Nucleus accumbens (tissue), 56 donors: ENCODE results near the gene MAST4.

ENCODE experiments used
- DNase-seq, 56 donors: peaks; one replicate each; lab custom pipeline; 2025; lab: John Stamatoyannopoulos, UW

Gene MAST4

DNA sequence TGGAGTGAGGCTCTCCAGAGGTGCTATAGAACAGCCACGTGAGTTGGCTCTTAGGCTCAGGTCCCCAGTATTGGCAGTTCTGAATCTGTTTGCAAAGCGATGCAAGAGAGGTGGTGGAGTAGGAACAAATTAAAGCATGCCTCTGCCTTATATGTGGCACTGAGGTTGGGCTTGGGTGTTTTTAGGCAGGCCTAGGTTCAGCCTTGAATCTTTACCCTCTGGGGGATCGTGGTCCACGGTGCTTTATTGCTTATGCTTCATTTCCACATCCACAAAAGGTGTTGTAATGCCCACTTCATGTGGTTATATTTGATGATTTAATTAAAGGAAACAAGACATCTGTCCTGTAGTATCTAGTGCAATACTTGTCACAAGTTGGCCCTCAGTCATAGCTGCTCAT, 544.2 kb downstream of the MAST4 start:
- DNase-seq = no peak

DNA sequence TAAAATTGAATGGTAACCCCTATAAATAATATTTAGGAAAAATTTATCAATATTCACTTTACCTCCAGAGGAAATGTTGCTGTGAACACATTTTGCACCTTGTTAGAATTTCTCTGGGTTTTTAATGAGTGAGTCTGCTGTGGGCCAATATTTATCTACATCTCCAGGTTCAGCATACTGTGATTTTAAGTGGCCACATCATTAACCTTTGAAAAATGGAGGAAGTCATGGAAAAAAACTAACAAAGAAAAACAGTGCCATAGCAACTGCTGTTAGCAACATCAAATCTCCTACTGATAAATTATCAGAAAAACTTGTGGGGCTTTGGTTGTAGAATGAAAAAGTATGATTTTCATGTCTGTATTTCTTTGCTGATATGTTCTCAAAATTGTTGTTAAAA, 545.5 kb downstream of the MAST4 start:
- no peak for DNase-seq

DNA sequence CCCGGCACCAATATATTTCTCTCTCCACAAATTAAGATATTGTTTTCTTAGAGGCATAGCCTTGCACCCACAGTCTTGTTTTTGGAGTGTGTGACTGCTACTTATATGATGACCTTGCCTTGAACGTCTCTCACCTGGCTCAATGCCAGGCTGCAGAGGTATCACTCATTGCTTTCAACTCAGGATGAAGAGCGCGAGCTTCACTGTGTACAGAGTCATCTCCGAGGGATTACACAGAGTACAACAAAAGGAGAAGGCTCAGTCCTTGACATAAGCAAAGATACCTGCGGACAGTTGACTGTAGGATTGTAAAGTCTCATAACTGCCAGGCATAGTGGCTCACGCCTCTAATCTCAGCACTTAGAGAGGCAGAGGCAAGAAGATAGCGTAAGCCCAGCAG, 546.6 kb downstream of the MAST4 start:
- no peak for DNase-seq

DNA sequence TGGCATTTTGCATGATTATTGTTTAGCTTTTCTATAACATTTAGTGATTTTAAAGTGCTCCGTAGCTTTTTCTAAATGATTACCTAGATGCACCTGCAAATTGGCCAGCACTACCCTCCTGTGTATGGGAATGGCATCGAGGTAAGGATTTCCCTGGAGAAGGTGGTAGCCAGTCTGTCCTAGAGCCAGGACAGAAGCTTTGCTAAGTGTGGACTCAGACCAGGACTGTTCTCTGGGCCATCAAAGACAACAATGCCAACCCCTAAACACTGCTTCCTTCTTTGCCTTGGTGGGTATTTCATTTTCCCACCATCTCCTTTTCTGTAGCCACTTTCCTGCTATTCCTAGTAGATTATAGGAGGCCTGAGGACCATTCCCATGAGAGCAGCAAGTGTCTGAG, 547.4 kb downstream of the MAST4 start:
- DNase-seq = no peak

DNA sequence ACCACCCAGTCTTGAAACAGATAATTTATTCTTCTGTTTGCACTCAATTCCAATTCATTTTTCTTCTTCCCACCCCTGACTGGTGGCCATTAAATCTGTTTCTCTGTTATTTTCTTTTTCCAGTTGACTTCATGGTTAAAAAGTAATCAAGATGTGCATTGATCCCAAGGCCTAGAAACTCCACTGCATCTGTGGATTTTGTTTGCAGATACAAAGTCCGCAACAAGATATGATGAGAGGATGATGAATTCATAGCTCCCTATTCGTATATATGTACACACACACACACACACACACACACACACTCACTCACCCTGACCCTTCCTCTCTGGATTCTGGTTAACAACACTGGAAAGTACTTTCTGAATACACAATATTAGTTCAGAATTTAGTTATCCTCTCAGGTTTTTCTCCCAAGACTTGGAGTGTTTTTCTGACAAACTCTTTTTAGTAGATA, 548.0 kb downstream of the MAST4 start:
- DNase-seq = no peak

DNA sequence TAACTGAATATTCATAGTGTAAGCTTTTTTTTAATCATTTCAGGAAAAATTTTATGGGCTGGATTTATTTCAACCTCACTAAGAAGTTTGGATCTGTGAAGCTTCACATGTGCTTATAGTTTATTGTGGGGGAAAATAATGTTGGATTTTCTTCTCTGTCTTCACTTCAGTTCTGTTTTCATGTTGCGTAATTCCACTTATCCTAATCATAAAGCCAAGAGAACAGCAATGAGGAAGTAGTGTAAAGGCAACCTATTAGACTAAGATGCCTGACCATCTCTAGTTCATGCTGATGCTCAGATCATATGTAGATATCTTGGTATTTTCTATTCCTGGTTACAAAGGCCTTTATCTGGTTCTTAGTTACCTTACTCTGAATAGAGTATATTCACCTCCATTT, 550.4 kb downstream of the MAST4 start:
- no peak for DNase-seq

DNA sequence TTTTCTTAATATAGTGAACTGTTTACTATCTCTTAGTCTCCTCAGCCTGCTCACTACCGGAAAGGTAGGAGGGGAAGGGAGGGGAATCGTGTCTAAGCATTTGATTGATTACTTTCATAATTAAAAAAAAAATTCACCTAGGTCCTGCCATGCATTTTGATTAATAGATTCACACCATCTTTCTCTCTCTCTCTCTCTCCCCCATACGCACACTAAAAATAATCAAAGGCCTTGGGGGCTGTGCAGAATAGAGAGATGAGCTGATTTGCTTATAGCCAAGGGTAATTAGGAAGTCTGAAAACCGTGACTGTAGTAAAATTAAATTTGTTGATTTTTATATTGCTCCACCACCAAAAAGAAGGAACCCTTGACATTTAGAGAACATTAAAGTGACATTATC, 550.8 kb downstream of the MAST4 start:
- DNase-seq = no peak

DNA sequence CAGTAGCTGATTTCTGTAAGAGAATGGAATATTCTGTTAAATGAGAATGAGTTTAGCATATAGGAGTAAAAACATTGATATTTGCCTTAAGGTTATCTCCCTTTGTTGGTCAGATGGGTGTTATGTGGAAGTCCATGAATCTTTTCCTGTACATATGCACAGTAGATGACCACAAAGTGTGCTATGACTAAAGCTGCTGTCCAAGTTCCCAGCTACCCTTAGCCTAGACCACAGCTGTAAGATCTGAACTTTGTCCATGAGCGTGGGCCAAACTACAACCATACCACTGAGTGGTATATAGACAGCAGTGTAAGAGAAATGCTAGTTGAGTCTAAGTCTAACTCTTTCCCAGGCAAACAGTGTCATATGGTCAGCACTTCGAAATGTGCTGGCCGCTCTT, 551.6 kb downstream of the MAST4 start:
- no peak for DNase-seq

DNA sequence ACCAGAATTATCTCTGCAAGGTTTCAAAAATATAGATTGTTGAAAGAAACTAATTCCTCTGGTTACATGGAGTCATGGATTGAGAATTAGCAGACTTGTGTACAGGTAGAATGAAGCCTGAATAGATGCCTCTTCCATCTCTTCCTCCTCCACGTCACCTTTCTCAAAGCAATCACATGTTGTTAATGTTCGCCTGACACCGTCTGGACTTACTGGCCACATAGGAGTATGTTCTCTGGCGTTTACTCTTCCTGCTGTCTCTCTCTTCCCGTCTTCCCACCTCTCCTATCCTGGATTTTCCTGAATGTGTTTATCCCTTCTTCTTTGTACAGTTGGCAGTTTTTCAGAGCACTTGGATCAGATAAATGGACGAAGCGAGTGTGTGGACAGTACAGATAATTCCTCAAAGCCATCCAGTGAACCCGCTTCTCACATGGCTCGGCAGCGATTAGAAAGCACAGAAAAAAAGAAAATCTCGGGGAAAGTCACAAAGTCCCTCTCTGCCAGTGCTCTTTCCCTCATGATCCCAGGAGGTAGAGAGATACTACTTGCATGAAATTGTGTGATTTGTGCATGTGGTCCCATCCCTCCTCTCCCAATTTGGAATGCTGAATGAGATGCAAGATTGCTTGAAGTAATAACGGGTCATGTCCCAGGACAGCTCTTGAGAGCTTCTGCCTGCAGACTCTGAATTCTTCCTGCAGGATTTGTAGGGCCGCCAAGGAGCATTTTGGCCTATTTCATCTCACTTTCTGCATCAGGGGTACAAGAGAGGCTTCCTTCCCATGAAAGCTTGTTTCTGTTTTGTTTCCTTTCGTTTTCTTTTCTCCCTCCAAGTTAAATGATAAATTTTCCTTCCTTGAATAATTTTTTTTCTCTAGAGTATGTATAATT, 553.1 kb downstream of the MAST4 start:
- no peak for DNase-seq

DNA sequence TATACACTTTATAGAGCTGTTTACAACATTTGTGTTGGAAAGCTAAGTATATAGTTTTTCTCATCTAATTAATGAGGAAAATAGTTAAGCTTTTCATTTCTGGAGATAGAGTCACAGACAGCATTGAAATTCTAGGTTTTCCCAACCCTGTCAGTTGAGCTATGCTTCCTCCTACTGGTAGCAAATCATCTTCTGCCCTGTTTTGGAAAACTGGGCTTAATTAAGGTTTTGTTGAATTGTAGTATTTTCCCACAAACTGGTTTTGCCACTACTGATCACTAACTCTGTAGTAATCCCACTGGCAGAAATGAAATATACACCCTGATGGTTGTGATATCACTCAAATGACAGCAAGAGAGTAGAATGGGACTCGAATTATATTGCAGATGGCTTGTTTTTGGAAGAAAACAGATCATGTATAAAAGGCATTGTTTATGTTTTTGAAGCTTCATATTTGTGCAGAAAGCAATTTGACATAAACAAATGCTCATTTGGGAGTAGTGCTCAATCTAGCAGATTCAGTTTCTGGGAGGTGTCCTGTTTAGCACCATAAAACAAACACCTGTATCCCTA, 553.8 kb downstream of the MAST4 start:
- DNase-seq = peak in 1 of 56 donors; percentile 3

DNA sequence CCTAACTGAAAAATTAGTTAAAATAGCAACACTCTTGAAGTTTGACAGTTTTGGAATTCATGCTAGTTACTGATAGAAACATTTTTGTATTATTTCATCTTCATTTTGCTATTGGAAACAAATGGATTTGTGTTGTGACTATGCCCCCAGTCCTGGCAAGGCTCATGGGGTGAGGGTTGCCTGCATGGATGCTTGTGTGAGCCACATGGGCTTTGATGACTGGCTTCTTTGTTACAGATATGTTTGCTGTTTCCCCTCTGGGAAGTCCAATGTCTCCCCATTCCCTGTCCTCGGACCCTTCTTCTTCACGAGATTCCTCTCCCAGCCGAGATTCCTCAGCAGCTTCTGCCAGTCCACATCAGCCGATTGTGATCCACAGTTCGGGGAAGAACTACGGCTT, 556.2 kb downstream of the MAST4 start:
- peak in 6 of 56 donors; percentile 1 to 13 (median 7) for DNase-seq

DNA sequence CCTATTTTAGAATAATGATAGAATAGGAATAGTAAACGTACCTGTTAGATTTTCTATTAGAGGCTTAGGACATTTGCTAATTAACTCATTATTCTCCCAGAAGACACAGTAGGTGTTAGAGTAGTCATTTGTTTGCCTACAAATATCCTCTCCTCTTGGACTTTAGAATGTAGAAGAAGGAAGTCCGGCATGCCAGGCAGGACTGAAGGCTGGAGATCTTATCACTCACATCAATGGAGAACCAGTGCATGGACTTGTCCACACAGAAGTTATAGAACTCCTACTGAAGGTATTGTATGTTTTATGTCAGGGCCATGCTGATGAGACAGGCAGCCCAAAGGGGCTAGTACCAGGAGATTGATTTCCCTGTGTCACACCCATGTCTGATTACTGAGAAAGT, 557.1 kb downstream of the MAST4 start:
- DNase-seq = no peak

DNA sequence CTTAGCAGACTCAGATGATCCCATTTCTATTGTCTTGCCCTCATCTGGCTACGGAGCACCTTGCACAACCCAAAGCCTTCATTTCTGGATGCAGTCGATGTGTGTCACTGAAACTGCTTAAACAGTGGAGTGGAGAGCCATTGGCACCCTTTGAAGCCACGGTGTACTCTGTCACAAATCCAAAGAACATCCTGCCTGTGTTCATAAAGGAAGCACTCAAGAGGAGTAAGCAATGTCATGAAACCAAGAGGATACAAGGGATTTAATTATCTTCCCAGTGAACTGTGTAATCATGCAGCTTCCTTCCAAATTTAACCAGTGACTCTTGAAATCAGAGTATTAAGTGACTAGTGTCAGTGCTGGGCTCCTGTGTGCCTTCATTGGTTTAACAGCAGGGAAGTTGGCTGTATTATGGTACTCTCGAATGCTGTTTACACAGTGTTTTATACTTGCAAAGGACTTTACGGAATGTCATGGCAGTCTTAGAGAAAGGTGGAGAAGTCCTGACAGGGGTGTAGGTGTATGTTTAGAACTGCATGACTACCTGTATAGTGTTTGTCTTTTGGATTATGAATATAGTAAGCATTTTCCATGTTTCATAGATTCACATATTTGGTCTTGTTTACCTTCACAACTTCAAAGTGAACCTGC, 558.5 kb downstream of the MAST4 start:
- DNase-seq = no peak

DNA sequence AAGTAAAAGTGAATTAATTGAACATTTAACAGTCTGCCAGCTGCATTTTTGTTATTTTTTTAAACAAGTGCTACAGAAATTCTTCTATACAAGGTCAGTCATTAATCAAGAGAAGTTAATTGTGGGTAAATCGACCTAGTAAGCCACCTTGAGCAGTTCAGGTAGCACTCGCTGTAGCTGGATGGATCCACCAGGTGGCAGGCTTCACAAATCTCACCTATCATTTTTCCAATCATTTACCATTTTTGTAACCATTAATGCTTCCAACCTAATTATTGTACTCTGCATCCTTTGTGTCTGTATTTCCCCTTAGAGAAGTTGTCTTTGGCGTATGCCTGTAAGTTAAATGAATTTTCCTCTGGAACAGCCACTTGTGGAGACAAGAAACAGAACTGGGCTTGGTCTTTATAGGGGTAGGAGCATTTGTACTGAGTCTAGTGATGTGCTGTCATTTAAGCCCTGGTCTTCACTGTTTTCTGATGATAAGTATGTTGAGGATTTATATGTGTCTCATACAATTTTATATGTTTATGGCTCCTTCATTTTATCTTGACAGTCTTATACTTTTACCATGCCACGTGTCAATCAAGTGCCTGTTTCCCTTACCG, 560.9 kb downstream of the MAST4 start:
- peak in 8 of 56 donors; percentile 11 to 38 (median 19) for DNase-seq

DNA sequence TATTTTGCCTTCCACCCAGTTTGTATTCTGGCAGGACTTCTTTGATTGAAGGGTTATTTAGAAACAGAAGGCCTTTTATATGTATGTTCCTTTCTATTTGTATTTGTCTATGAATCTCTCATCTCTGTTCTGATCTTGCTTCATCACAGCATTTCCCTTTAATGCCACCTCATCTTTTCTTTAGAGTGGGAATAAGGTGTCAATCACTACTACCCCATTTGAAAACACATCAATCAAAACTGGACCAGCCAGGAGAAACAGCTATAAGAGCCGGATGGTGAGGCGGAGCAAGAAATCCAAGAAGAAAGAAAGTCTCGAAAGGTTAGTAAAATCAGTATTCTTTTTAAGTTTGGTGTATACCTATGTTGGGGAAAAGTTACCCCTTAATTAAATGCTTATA, 564.1 kb downstream of the MAST4 start:
- DNase-seq = no peak

DNA sequence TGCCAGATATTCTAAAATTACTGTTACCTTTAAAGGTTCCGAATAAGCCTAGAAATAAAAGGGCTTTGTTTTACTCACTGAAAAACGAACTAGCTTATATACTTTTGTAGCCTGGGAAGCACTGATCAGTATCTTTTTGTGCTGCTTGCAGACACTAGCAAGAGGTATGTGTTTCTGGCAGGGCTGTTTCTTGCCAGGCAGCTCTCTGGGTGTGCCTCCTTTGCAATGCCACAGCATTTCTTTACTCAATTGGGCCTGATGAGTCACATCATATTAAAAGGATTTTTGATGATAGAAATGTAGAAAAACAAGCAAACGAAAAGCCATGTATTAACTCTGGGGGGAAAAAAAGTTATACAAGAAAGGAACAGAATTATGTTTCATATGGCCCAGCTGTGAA, 564.8 kb downstream of the MAST4 start:
- DNase-seq = no peak

DNA sequence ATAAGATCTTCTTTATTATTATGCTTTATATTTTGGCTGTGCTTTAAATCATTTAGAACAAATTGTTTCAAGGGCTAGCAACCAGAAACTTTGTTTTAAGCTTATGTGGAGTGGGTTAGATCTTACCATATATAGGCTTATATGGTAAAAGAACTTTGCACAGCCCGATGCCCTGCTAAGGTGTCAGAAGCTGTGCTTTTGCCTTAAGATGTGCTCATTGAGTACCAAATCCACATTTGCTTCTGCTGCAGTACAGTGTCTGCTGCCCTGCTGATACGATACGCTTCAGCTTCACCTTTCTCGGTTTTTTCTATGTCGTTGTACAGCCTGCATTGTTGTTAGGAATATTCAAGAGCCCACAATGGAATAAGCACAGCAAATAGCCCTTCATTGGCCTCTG, 565.6 kb downstream of the MAST4 start:
- no peak for DNase-seq

DNA sequence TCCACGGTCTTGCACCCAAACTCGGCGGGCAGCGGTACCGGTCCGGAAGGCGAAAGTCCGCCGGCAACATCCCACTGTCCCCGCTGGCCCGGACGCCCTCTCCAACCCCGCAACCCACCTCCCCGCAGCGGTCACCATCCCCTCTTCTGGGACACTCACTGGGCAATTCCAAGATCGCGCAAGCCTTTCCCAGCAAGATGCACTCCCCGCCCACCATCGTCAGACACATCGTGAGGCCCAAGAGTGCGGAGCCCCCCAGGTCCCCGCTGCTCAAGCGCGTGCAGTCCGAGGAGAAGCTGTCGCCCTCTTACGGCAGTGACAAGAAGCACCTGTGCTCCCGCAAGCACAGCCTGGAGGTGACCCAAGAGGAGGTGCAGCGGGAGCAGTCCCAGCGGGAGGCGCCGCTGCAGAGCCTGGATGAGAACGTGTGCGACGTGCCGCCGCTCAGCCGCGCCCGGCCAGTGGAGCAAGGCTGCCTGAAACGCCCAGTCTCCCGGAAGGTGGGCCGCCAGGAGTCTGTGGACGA, 567.1 kb downstream of the MAST4 start:
- DNase-seq = no peak

DNA sequence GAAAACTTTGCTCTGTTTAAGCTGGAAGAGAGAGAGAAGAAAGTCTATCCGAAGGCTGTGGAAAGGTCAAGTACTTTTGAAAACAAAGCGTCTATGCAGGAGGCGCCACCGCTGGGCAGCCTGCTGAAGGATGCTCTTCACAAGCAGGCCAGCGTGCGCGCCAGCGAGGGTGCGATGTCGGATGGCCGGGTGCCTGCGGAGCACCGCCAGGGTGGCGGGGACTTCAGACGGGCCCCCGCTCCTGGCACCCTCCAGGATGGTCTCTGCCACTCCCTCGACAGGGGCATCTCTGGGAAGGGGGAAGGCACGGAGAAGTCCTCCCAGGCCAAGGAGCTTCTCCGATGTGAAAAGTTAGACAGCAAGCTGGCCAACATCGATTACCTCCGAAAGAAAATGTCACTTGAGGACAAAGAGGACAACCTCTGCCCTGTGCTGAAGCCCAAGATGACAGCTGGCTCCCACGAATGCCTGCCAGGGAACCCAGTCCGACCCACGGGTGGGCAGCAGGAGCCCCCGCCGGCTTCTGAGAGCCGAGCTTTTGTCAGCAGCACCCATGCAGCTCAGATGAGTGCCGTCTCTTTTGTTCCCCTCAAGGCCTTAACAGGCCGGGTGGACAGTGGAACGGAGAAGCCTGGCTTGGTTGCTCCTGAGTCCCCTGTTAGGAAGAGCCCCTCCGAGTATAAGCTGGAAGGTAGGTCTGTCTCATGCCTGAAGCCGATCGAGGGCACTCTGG, 567.8 kb downstream of the MAST4 start:
- DNase-seq = no peak

DNA sequence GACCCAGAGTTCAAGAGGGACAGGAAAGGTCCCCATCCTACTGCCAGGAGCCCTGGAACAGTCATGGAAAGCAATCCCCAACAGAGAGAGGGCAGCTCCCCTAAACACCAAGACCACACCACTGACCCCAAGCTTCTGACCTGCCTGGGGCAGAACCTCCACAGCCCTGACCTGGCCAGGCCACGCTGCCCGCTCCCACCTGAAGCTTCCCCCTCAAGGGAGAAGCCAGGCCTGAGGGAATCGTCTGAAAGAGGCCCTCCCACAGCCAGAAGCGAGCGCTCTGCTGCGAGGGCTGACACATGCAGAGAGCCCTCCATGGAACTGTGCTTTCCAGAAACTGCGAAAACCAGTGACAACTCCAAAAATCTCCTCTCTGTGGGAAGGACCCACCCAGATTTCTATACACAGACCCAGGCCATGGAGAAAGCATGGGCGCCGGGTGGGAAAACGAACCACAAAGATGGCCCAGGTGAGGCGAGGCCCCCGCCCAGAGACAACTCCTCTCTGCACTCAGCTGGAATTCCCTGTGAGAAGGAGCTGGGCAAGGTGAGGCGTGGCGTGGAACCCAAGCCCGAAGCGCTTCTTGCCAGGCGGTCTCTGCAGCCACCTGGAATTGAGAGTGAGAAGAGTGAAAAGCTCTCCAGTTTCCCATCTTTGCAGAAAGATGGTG, 568.8 kb downstream of the MAST4 start:
- DNase-seq = no peak
